Esophagus muscularis mucosa (tissue), 4 donors: ENCODE results near the gene ZNF219.

Experiments used
- CTCF ChIP-seq, 3 experiments: fragments of 200-600 bp in 2 of 3; fragments of 450-650 bp in 1 of 3; sonication (generic) in 2 of 3; IDR thresholded peaks; one replicate each; pipeline ENCODE4 v1.5.1; 2017 to 2019; ENCODE audit warnings: antibody characterized with exemption in 3 of 3, mild to moderate bottlenecking in 2 of 3, moderate library complexity in 1 of 3
- EP300 ChIP-seq: sonication (generic); formaldehyde crosslinking; IDR thresholded peaks from one replicate; pipeline ENCODE4 v1.6.1; 2017; ENCODE audit warnings: antibody characterized with exemption
- POLR2A ChIP-seq: fragments of 450-650 bp; IDR thresholded peaks from one replicate; pipeline ENCODE4 v1.6.1; 2017; ENCODE audit warnings: antibody characterized with exemption, moderate library complexity, mild to moderate bottlenecking, low read depth
- POLR2AphosphoS5 ChIP-seq, 2 donors: sonication (generic); formaldehyde crosslinking; IDR thresholded peaks; one replicate each; pipeline ENCODE4 v1.6.1; 2017; ENCODE audit warnings: antibody characterized with exemption in 2 of 2

GRCh38 chr14:21108791-21109190 lies 10.3 kb upstream of the ZNF219 start:
- no peak for TF ChIP-seq CTCF (IDR thresholded peaks at IDR 0.05)
- no peak for TF ChIP-seq EP300
- no peak for TF ChIP-seq POLR2A
- no peak for TF ChIP-seq POLR2AphosphoS5 (IDR thresholded peaks at IDR 0.05)
